CD4-positive, alpha-beta memory T cell (primary cell): Measurements from ENCODE around the gene GRAMD1B. TPM values are rescaled to one million over a fixed set of nuclear protein-coding genes. Genes with fewer than 3 reads are reported as not detected.

Experiments used
- CTCF ChIA-PET: fragments of 350-600 bp; sonication (Branson Sonifier 250); formaldehyde crosslinking; loops from one replicate; lab custom pipeline; 2021; ENCODE audit warnings: inconsistent platforms; ENCODE audit not compliant: partially characterized antibody; lab: Charles Lee
- POLR2A ChIA-PET: fragments of 350-600 bp; sonication (Branson Sonifier 250); formaldehyde crosslinking; loops from one replicate; lab custom pipeline; 2021; ENCODE audit not compliant: partially characterized antibody; lab: Charles Lee
- DNase-seq, 5 donors: peaks; one replicate each; pipeline versions ENCODE4 v3.0.0 to v3.0.0-alpha.2; 2020 to 2022; ENCODE audit warnings: mixed read lengths in 1 of 5
- H3K27ac ChIP-seq: one replicate; pipeline ENCODE4 v1.7.0; 2013; ENCODE audit warnings: low read depth, low read length
- H3K27me3 ChIP-seq: 2 replicates; pipeline ENCODE4 v1.7.0; 2013; ENCODE audit warnings: mild to moderate bottlenecking, low read length, moderate library complexity; ENCODE audit not compliant: insufficient read depth
- H3K36me3 ChIP-seq: 2 replicates; pipeline ENCODE4 v1.7.0; 2013; ENCODE audit warnings: mild to moderate bottlenecking, low read length, moderate library complexity; ENCODE audit not compliant: insufficient read depth
- H3K4me1 ChIP-seq: 2 replicates; pipeline ENCODE4 v1.7.0; 2013; ENCODE audit warnings: mild to moderate bottlenecking, low read length, moderate library complexity; ENCODE audit not compliant: insufficient read depth
- H3K4me3 ChIP-seq, 2 donors: one replicate each; pipeline ENCODE4 v1.7.0; 2013; ENCODE audit warnings: low read length in 2 of 2, mild to moderate bottlenecking in 1 of 2
- H3K9me3 ChIP-seq, 2 donors: one replicate each; pipeline ENCODE4 v1.7.0; 2013; ENCODE audit warnings: low read length in 2 of 2, control low read depth in 1 of 2; ENCODE audit not compliant: control insufficient read depth in 1 of 2
- H3K27ac Mint-ChIP-seq, 7 donors: one replicate each; pipeline ENCODE4 v1.8.0; 2020 to 2021; ENCODE audit warnings: mixed read lengths in 7 of 7, mild to moderate bottlenecking in 6 of 7, inconsistent platforms in 3 of 7, moderate library complexity in 3 of 7
- H3K27me3 Mint-ChIP-seq, 2 donors: one replicate each; pipeline ENCODE4 v1.8.0; 2020 to 2021; ENCODE audit warnings: mixed read lengths in 2 of 2
- H3K36me3 Mint-ChIP-seq, 2 donors: one replicate each; pipeline ENCODE4 v1.8.0; 2020 to 2021; ENCODE audit warnings: mixed read lengths in 2 of 2, inconsistent platforms in 1 of 2, mild to moderate bottlenecking in 1 of 2
- H3K4me1 Mint-ChIP-seq, 4 donors: one replicate each; pipeline ENCODE4 v1.8.0; 2020 to 2021; ENCODE audit warnings: mixed read lengths in 4 of 4, mild to moderate bottlenecking in 1 of 4
- H3K4me3 Mint-ChIP-seq, 8 donors: one replicate each; pipeline ENCODE4 v1.8.0; 2020 to 2021; ENCODE audit warnings: mixed read lengths in 8 of 8, mild to moderate bottlenecking in 7 of 8, moderate library complexity in 6 of 8, inconsistent platforms in 3 of 8
- H3K9me3 Mint-ChIP-seq, 8 donors: one replicate each; pipeline ENCODE4 v1.8.0; 2020 to 2021; ENCODE audit warnings: mixed read lengths in 8 of 8, mild to moderate bottlenecking in 5 of 8, inconsistent platforms in 3 of 8, moderate library complexity in 1 of 8
- intact Hi-C: fragments of 100-400 bp; cut with micrococcal nuclease; formaldehyde crosslinking; loops from one replicate; pipeline ENCODE4 v1.15.1; 2023
- polyA plus RNA-seq, 2 donors: library from polyadenylated mRNA; unstranded; fragments of 300-500 nt; fragmentation: Illumina TruSeq; gene quantifications; one replicate each; pipeline ENCODE4 v1.2.3, GENCODE V29; 2021
- total RNA-seq, 2 experiments: library from RNA; stranded (reverse); gene quantifications; one replicate each; pipeline ENCODE4 v1.2.3, GENCODE V29; 2021

GRAMD1B gene
- total and polyA plus RNA-seq, 4 experiments from 2014 or later, result 4.2 to 26.0 (median 12.4) TPM

DNA sequence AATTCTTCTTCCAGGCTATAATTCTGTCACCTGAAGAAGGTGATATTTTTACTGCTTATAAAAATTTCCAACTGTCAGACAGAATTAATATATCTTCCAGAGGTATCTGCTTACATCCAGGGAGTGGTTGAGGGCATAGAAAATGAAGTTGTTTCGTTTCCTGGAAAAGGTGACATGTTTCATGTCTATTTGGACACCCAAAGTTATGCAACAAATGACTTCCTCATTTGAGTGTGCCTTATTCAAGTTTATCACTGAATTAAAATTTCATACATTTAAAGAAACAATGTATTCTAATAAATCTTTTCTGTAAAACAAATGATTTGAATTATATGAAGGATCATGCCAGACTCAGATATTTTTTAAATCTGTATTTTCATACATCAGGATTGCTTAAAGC, 8.5 kb upstream of the GRAMD1B start:
- Mint-ChIP-seq H3K27ac (no peak overlapping the region), H3K9me3 (peaks cover 0 to 2% (median 0%) of the 10 kb centered on the region in 8 donors), H3K4me1 (no peaks in the 10 kb centered on the region), H3K36me3 (no peaks in the 10 kb centered on the region), H3K4me3 (no peak overlapping the region), H3K27me3 (peaks cover 3 to 12% of the 10 kb centered on the region in 2 donors)
- Histone ChIP-seq H3K36me3 (no peaks in the 10 kb centered on the region), H3K27me3 (no peaks in the 10 kb centered on the region), H3K9me3 (no peaks in the 10 kb centered on the region), H3K4me1 (no peaks in the 10 kb centered on the region), H3K27ac (no peak overlapping the region), H3K4me3 (no peak overlapping the region)
- POLR2A ChIA-PET, result no interaction called here
- intact Hi-C loops, result no loop called here
- no peak for DNase-seq
- CTCF ChIA-PET, result interaction anchor here (1.5 kb wide), 1 partner anchor 16 kb away, joined by 3 read pairs; no protein-coding TSS in a partner anchor

DNA sequence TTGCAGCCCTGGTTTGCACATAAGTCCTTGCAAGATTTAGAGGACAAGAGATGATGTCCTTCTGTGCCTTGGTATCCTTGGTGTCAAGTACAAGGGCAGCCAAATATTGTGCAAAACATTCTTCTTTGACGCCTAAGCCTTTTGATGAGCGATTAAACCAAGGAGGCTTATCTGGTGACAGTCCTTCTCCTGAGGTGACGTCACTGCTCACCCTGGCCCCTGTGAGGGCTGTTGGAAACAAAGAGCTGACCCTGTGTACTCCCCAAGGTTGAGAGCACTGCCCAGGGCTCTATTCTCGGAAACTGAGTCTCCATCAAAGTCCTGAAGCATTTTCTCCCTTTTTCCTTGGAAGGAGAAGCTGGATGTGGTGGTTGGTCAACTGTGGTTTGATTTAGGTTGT, 4.7 kb upstream of the GRAMD1B start:
- H3K4me1 Mint-ChIP-seq, result peaks cover 7 to 19% (median 11%) of the 10 kb centered on the region in 4 donors
- intact Hi-C loops, result no loop called here

DNA sequence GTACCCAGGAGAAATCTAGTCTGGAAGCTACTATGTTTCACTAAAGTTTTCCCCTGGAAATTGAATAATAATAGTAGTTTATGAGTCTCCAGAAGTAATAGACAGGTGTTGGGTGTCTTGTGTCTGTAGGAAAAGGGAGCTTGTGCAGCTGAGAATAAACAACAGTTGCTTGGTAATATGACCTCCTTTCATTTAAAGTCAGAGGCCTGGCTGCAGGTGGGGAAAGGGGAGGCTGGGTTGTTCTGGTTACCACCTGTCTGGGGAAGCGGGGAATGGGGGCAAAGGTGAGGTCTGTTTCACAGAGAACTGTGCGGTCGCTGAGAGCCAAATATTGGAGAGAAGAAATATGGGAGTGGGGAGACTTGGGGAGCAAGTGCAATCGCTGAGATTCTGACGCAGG, 3.3 kb upstream of the GRAMD1B start:
- no peak overlapping the region for H3K27ac Mint-ChIP-seq
- peaks cover 0 to 4% of the 10 kb centered on the region in 2 donors for H3K36me3 Mint-ChIP-seq
- no peaks in the 10 kb centered on the region for H3K36me3 ChIP-seq
- POLR2A ChIA-PET, result interaction anchor here (1.0 kb wide), 1 partner anchor 19 kb away, joined by 3 read pairs; no protein-coding TSS in a partner anchor
- peaks cover 0 to 2% (median 0%) of the 10 kb centered on the region in 8 donors for H3K9me3 Mint-ChIP-seq
- no peak overlapping the region for H3K4me3 Mint-ChIP-seq
- no peak for DNase-seq
- CTCF ChIA-PET, result interaction anchor here (1.2 to 5.6 kb wide), 5 partner anchors 8 to 122 kb away, joined by 3 to 50 read pairs (median 3); no protein-coding TSS in a partner anchor
- H3K4me3 ChIP-seq, result no peak overlapping the region
- no peak overlapping the region for H3K27ac ChIP-seq
- intact Hi-C loops, result no loop called here
- peaks cover 16% of the 10 kb centered on the region for H3K4me1 ChIP-seq
- H3K9me3 ChIP-seq, result no peaks in the 10 kb centered on the region
- peaks cover 11 to 28% (median 16%) of the 10 kb centered on the region in 4 donors for H3K4me1 Mint-ChIP-seq
- H3K27me3 ChIP-seq, result no peaks in the 10 kb centered on the region
- H3K27me3 Mint-ChIP-seq, result peaks cover 1 to 11% of the 10 kb centered on the region in 2 donors

More for the DNA sequence above, 4.7 kb upstream of the GRAMD1B start:
- no peak overlapping the region for H3K4me3 ChIP-seq
- H3K27ac Mint-ChIP-seq, result no peak overlapping the region
- ChIA-PET POLR2A (interaction anchor here (0.6 kb wide), 1 partner anchor 31 kb away, joined by 5 read pairs; no protein-coding TSS in a partner anchor), CTCF (interaction anchor here (1.3 to 5.6 kb wide), 2 partner anchors 9 to 17 kb away, joined by 8 to 50 read pairs; no protein-coding TSS in a partner anchor)
- H3K27me3 Mint-ChIP-seq, result peaks cover 1 to 11% of the 10 kb centered on the region in 2 donors
- peaks cover 0 to 2% (median 0%) of the 10 kb centered on the region in 8 donors for H3K9me3 Mint-ChIP-seq
- H3K9me3 ChIP-seq, result no peaks in the 10 kb centered on the region
- H3K36me3 ChIP-seq, result no peaks in the 10 kb centered on the region
- peaks cover 8% of the 10 kb centered on the region for H3K4me1 ChIP-seq
- H3K4me3 Mint-ChIP-seq, result no peak overlapping the region
- no peak for DNase-seq
- H3K36me3 Mint-ChIP-seq, result peaks cover 0 to 1% of the 10 kb centered on the region in 2 donors
- no peaks in the 10 kb centered on the region for H3K27me3 ChIP-seq
- H3K27ac ChIP-seq, result no peak overlapping the region

DNA sequence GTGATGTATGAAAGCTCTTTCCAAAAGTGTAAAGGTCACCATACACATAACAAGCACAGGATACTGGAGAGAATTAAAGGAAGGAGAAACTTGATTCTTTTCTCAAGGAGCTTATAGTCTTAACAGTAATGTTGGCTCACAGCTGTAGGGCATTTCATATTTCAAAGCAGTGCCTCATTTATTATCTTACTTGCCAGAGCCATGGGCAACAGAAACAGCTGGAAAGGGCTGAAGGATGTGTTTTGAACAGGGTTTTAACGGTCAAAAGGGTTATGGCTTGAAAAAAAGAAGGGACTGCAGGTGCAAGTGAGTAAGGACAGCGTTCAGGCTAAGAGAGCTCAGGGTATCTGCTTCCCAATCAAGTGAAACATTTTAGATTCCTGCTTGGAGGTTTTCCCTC, 2.7 kb upstream of the GRAMD1B start:
- H3K27ac Mint-ChIP-seq, result no peak overlapping the region
- ChIA-PET POLR2A (no interaction called here), CTCF (interaction anchor here (1.2 to 5.6 kb wide), 5 partner anchors 11 to 126 kb away, joined by 3 to 50 read pairs (median 3); no protein-coding TSS in a partner anchor)
- H3K4me1 Mint-ChIP-seq, result peaks cover 14 to 34% (median 21%) of the 10 kb centered on the region in 4 donors
- H3K4me3 Mint-ChIP-seq, result no peak overlapping the region
- H3K36me3 Mint-ChIP-seq, result peaks cover 0 to 4% of the 10 kb centered on the region in 2 donors
- no peak overlapping the region for H3K4me3 ChIP-seq
- intact Hi-C loops, result no loop called here
- peaks cover 1 to 11% of the 10 kb centered on the region in 2 donors for H3K27me3 Mint-ChIP-seq
- H3K27me3 ChIP-seq, result no peaks in the 10 kb centered on the region
- H3K9me3 ChIP-seq, result no peaks in the 10 kb centered on the region
- peaks cover 22% of the 10 kb centered on the region for H3K4me1 ChIP-seq
- no peak overlapping the region for H3K27ac ChIP-seq
- no peaks in the 10 kb centered on the region for H3K36me3 ChIP-seq
- no peak for DNase-seq
- H3K9me3 Mint-ChIP-seq, result peaks cover 0 to 2% (median 0%) of the 10 kb centered on the region in 8 donors

DNA sequence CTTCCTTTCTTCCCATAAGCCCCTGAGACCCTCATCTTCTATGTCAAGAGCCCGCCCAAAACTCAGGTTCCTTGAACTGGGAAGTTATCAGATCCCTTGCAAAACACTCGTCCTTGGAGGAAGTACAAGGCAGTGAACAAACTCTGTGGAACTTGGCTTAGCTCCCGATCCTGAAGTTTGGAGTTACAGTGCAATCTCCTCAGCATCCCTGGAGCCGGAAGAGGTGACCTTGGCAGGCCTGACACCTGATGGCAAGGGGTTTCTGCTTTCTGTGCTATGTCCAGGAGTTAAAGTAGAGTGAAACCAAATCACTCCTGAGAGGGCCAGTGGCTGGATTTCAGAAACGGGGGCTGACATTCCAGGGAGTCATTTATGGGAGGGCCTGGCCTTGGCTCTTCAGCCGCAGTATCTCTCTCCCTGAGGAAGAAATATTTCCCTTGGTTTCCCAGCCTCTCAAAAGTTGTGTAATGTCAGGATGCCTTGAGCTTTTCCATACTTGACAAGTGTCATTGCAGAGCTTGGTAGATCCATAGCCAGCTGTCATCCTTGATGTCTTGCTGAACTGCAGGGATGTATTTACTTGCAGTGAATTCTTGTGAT, 1.9 kb upstream of the GRAMD1B start:
- Mint-ChIP-seq H3K27me3 (peaks cover 1 to 7% of the 10 kb centered on the region in 2 donors), H3K4me1 (peaks cover 18 to 39% (median 27%) of the 10 kb centered on the region in 4 donors), H3K27ac (peak overlapping the region in 1 of 7 donors; percentile 69), H3K9me3 (peaks cover 0 to 2% (median 0%) of the 10 kb centered on the region in 8 donors), H3K4me3 (peak overlapping the region in 3 of 8 donors; percentile 18 to 49 (median 38)), H3K36me3 (peaks cover 0 to 4% of the 10 kb centered on the region in 2 donors)
- H3K27me3 ChIP-seq, result no peaks in the 10 kb centered on the region
- DNase-seq, result no peak
- peaks cover 24% of the 10 kb centered on the region for H3K4me1 ChIP-seq
- POLR2A ChIA-PET, result interaction anchor here (1.6 kb wide), 1 partner anchor 127 kb away, joined by 6 read pairs; no protein-coding TSS in a partner anchor
- no peak overlapping the region for H3K27ac ChIP-seq
- CTCF ChIA-PET, result interaction anchor here (1.0 to 5.6 kb wide), 6 partner anchors 10 to 127 kb away, joined by 3 to 50 read pairs (median 3); no protein-coding TSS in a partner anchor
- H3K9me3 ChIP-seq, result no peaks in the 10 kb centered on the region
- intact Hi-C loops, result no loop called here
- H3K4me3 ChIP-seq, result no peak overlapping the region
- H3K36me3 ChIP-seq, result no peaks in the 10 kb centered on the region

DNA sequence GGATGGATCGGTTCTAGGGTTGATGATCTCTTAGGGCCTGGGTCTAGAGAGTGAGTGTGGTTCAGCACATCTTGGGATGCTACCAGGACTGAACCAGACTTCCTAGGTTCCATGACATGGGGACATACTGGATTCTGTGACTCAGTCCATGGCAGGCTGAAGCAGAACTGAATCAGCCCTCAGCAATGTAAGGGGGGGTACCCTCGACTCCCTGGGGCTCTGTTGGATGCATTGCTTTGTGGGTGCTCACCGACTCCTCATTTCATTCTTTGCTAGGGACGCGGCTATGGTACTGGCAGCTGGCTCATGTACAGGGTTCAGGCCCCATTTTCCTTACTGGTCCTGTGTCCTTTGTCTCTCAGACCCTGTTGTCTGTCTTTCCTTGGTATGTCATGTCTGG, 733 bp upstream of the GRAMD1B start:
- peaks cover 0 to 4% of the 10 kb centered on the region in 2 donors for H3K36me3 Mint-ChIP-seq
- Histone ChIP-seq H3K27ac (no peak overlapping the region), H3K4me3 (peak overlapping the region in 1 of 2 donors; percentile 84), H3K27me3 (no peaks in the 10 kb centered on the region), H3K36me3 (no peaks in the 10 kb centered on the region), H3K4me1 (peaks cover 24% of the 10 kb centered on the region), H3K9me3 (no peaks in the 10 kb centered on the region)
- ChIA-PET POLR2A (interaction anchor here (1.1 to 1.6 kb wide), 4 partner anchors 22 to 128 kb away, joined by 3 to 6 read pairs (median 3); no protein-coding TSS in a partner anchor), CTCF (interaction anchor here (1.4 to 5.6 kb wide), 3 partner anchors 21 to 49 kb away, joined by 3 to 50 read pairs (median 4); no protein-coding TSS in a partner anchor)
- H3K9me3 Mint-ChIP-seq, result peaks cover 0 to 2% (median 0%) of the 10 kb centered on the region in 8 donors
- no peak for DNase-seq
- peak overlapping the region; percentile 90 to 98 (median 92) for H3K4me3 Mint-ChIP-seq
- peaks cover 0 to 5% of the 10 kb centered on the region in 2 donors for H3K27me3 Mint-ChIP-seq
- H3K27ac Mint-ChIP-seq, result peak overlapping the region in 6 of 7 donors; percentile 86 to 93 (median 90)
- H3K4me1 Mint-ChIP-seq, result peaks cover 20 to 48% (median 33%) of the 10 kb centered on the region in 4 donors
- intact Hi-C loops, result no loop called here
